Activated CD8-positive, alpha-beta memory T cell treated with anti-CD3 and anti-CD28 coated beads, Interleukin-2, amount 50 U/mL, for 1 hour (primary cell): ENCODE data around the gene PIP5K1A.

Experiments used
- DNase-seq: peaks from one replicate; pipeline ENCODE4 v3.0.0-alpha.2; 2020; ENCODE audit errors: extremely low read depth

The PIP5K1A gene

DNA sequence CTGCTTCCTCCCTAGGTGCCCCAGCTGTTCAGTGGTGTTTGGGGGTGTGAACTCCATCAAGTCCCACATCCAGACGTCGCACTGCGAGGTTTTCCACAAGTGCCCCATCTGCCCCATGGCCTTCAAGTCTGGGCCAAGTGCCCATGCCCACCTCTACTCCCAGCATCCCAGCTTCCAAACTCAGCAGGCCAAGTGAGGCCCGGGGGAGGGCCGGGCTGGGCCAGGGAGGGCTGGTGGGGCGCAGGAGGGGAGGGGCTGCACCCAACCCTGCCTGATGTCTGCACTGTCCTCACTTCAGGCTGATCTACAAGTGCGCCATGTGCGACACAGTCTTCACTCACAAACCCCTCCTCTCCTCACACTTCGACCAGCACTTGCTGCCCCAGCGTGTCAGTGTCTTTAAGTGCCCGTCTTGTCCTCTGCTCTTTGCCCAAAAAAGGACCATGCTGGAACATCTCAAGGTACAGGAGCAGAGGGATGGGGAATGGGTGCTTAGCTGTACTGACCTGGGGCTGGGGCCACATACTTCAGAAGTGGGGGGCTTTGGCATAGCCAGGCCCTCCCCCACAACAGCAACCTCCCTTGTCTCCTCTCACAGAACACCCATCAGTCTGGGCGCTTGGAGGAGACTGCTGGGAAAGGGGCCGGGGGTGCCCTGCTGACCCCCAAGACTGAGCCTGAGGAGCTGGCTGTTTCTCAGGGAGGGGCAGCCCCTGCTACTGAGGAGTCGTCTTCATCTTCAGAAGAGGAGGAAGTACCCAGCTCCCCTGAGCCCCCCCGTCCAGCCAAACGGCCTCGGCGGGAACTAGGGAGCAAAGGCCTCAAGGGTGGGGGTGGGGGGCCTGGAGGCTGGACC is 91.0 kb downstream of the PIP5K1A start:
- DNase-seq = no peak

- no peak for DNase-seq
Observed at GRCh38 chr1:151289991-151290708, 91.8 kb downstream of the PIP5K1A start.

- no peak for DNase-seq
Observed at GRCh38 chr1:151290709-151291303, 92.5 kb downstream of the PIP5K1A start.

GRCh38 chr1:151292207-151293030 is 94.1 kb downstream of the PIP5K1A start:
- DNase-seq = no peak

DNA sequence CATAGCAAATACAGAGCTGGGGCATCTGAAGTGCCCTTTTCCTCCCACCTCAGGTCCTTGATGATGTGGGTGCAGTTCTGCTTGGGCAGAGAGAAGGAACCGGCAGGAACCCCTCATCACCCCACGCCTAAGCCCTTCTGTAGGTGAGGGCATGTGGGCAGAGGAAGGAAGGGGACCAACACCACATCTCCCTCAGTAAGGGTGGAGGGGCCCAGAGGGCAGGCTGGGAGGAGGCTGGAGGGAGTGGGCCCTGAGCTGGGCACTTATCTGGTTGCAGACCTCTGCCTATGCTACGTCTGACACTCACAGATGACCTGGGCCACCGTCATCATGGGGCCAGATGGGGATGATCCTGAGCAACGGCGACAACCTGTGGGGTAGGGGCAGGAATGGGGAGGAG is 94.7 kb downstream of the PIP5K1A start:
- no peak for DNase-seq

GRCh38 chr1:151294742-151295462 is 96.5 kb downstream of the PIP5K1A start:
- DNase-seq = no peak
